Endodermal cell (in vitro differentiated cells): ENCODE data around the gene GALNT14. TPM values are rescaled to one million over a fixed set of nuclear protein-coding genes. Genes with fewer than 3 reads are reported as not detected.

Experiments used
- DNase-seq: peaks from one replicate; pipeline ENCODE4 v3.0.0-alpha.2; 2017
- H3K27ac ChIP-seq: 2 replicates; pipeline ENCODE4 v1.5.1; 2013; ENCODE audit warnings: mild to moderate bottlenecking, low read depth, low read length, moderate library complexity
- H3K27me3 ChIP-seq: 2 replicates; pipeline ENCODE4 v1.6.1; 2013; ENCODE audit warnings: mild to moderate bottlenecking, low read length, moderate library complexity; ENCODE audit not compliant: insufficient read depth, control insufficient read depth, poor library complexity, severe bottlenecking
- H3K36me3 ChIP-seq: 2 replicates; pipeline ENCODE4 v1.7.0; 2013; ENCODE audit warnings: mild to moderate bottlenecking, low read length, moderate library complexity; ENCODE audit not compliant: control insufficient read depth, insufficient read depth
- H3K4me1 ChIP-seq: one replicate; pipeline ENCODE4 v1.7.0; 2013; ENCODE audit warnings: low read length; ENCODE audit not compliant: control insufficient read depth, insufficient read depth
- H3K4me3 ChIP-seq: 2 replicates; pipeline ENCODE4 v1.5.1; 2013; ENCODE audit warnings: mild to moderate bottlenecking, low read length, moderate library complexity
- H3K9ac ChIP-seq: 2 replicates; pipeline ENCODE4 v1.6.1; 2013; ENCODE audit warnings: mild to moderate bottlenecking, low read length, moderate library complexity; ENCODE audit not compliant: poor library complexity, severe bottlenecking; ENCODE audit errors: extremely low read depth
- H3K9me3 ChIP-seq: 2 replicates; pipeline ENCODE4 v1.6.1; 2013; ENCODE audit warnings: mild to moderate bottlenecking, low read length, moderate library complexity; ENCODE audit not compliant: control insufficient read depth
- H3K27ac Mint-ChIP-seq: 2 replicates; pipeline ENCODE4 v1.8.0; 2020; ENCODE audit warnings: mixed read lengths
- H3K27me3 Mint-ChIP-seq: 2 replicates; pipeline ENCODE4 v1.8.0; 2021; ENCODE audit warnings: mild to moderate bottlenecking, mixed read lengths; ENCODE audit not compliant: insufficient read depth
- H3K36me3 Mint-ChIP-seq: 2 replicates; pipeline ENCODE4 v1.8.0; 2020; ENCODE audit warnings: low read depth, mixed read lengths
- H3K4me1 Mint-ChIP-seq: 2 replicates; pipeline ENCODE4 v1.8.0; 2020; ENCODE audit warnings: mixed read lengths
- H3K4me3 Mint-ChIP-seq: 2 replicates; pipeline ENCODE4 v1.8.0; 2020; ENCODE audit warnings: mild to moderate bottlenecking, moderate library complexity, mixed read lengths
- H3K9me3 Mint-ChIP-seq: 2 replicates; pipeline ENCODE4 v1.8.0; 2020; ENCODE audit warnings: mild to moderate bottlenecking, mixed read lengths
- CTCF ChIP-seq: fragments of 200-600 bp; sonication (generic); conservative IDR thresholded peaks from 2 replicates; pipeline ENCODE4 v1.5.0; 2021; ENCODE audit warnings: antibody characterized with exemption, mild to moderate bottlenecking
- WGBS, 2 experiments: methylation state at CpG; one replicate each; pipeline versions ENCODE4 v1.1.5 to v1.1.7; 2013; ENCODE audit warnings: missing lambda C conversion rate in 2 of 2, mixed read lengths in 1 of 2; ENCODE audit not compliant: insufficient coverage in 1 of 2, insufficient read length in 1 of 2; 5-methylcytosine and 5-hydroxymethylcytosine counted together
- total RNA-seq, 2 donors: library from RNA; stranded (reverse); fragmentation: NEBNext Ultra II Directional in 1 of 2; extraction: Animal tissue kit (Norgen Biotek cat#: 25700) in 1 of 2; gene quantifications; 2 replicates in 1 of 2; 3 replicates in 1 of 2; pipeline ENCODE4 v1.2.1, GENCODE V29; 2021

The GALNT14 gene
- total RNA-seq, 2 donors from 2014 or later: 1.4 TPM

- TF ChIP-seq CTCF: no peak
- H3K27me3 ChIP-seq: peaks cover 11% of the 10 kb centered on the region
- DNase-seq: no peak
- H3K36me3 Mint-ChIP-seq: no peaks in the 10 kb centered on the region
- no peaks in the 10 kb centered on the region for H3K9me3 Mint-ChIP-seq
- H3K27ac ChIP-seq: no peak overlapping the region
- no peaks in the 10 kb centered on the region for H3K36me3 ChIP-seq
- H3K4me1 Mint-ChIP-seq: peaks cover 12% of the 10 kb centered on the region
- H3K27ac Mint-ChIP-seq: no peak overlapping the region
- no peak overlapping the region for H3K4me3 Mint-ChIP-seq
- no peaks in the 10 kb centered on the region for H3K9me3 ChIP-seq
- H3K4me3 ChIP-seq: no peak overlapping the region
- H3K4me1 ChIP-seq: no peaks in the 10 kb centered on the region
- H3K27me3 Mint-ChIP-seq: peaks cover 10% of the 10 kb centered on the region
- whole genome bisulfite sequencing, 2 experiments: 96% methylated on average over 3 of the region's 4 CpGs; no CpG with 5 or more reads in 1 of the 2 experiments
- H3K9ac ChIP-seq: no peak overlapping the region
These were observed 51.6 kb downstream of the GALNT14 start for GRCh38 chr2:31086590-31086989.

- no peak overlapping the region for H3K4me3 Mint-ChIP-seq
- no peak for TF ChIP-seq CTCF
- H3K9me3 Mint-ChIP-seq: no peaks in the 10 kb centered on the region
- Histone ChIP-seq H3K4me3 (no peak overlapping the region), H3K4me1 (no peaks in the 10 kb centered on the region), H3K27ac (no peak overlapping the region), H3K36me3 (no peaks in the 10 kb centered on the region), H3K9ac (no peak overlapping the region), H3K9me3 (no peaks in the 10 kb centered on the region), H3K27me3 (peaks cover 11% of the 10 kb centered on the region)
- peaks cover 5% of the 10 kb centered on the region for H3K4me1 Mint-ChIP-seq
- no peak overlapping the region for H3K27ac Mint-ChIP-seq
- 91 to 95% methylated on average over 7 to 13 of the region's 13 CpGs for WGBS, 2 experiments
- no peak for DNase-seq
- peaks cover 7% of the 10 kb centered on the region for H3K27me3 Mint-ChIP-seq
- no peaks in the 10 kb centered on the region for H3K36me3 Mint-ChIP-seq
These were observed 54.8 kb downstream of the GALNT14 start for GRCh38 chr2:31083234-31083993.

- WGBS, 2 experiments: 93 to 100% methylated on average over 1 to 2 of the region's 2 CpGs
- Histone ChIP-seq H3K36me3 (no peaks in the 10 kb centered on the region), H3K27me3 (no peaks in the 10 kb centered on the region), H3K9ac (no peak overlapping the region), H3K9me3 (no peaks in the 10 kb centered on the region), H3K4me3 (no peak overlapping the region), H3K27ac (no peak overlapping the region), H3K4me1 (no peaks in the 10 kb centered on the region)
- peaks cover 5% of the 10 kb centered on the region for H3K4me1 Mint-ChIP-seq
- DNase-seq: no peak
- no peak overlapping the region for H3K27ac Mint-ChIP-seq
- H3K9me3 Mint-ChIP-seq: no peaks in the 10 kb centered on the region
- no peaks in the 10 kb centered on the region for H3K36me3 Mint-ChIP-seq
- no peak overlapping the region for H3K4me3 Mint-ChIP-seq
- no peak for TF ChIP-seq CTCF
- peaks cover 3% of the 10 kb centered on the region for H3K27me3 Mint-ChIP-seq
These were observed 56.2 kb downstream of the GALNT14 start for GRCh38 chr2:31082002-31082401.
